Keratinocyte (primary cell): ENCODE data around the gene PANK1.

Experiments
- CTCF ChIP-seq, 3 experiments: IDR thresholded peaks in 1 of 3; conservative IDR thresholded peaks in 1 of 3; optimal IDR thresholded peaks in 1 of 3; 2 replicates in 2 of 3; 3 replicates in 1 of 3; pipeline versions ENCODE3 to v1.5.1; 2011; ENCODE audit warnings: low read length in 3 of 3, mild to moderate bottlenecking in 3 of 3, moderate library complexity in 2 of 3, control low read depth in 1 of 3, inconsistent platforms in 1 of 3; ENCODE audit not compliant: insufficient read depth in 2 of 3; ENCODE audit errors: extremely low read depth in 1 of 3
- EZH2 ChIP-seq: IDR thresholded peaks from one replicate; pipeline ENCODE4 v1.6.1; 2012; ENCODE audit warnings: inconsistent platforms, mild to moderate bottlenecking, low read length, moderate library complexity

GRCh38 chr10:89593043-89593442 is 52.0 kb downstream of the PANK1 start:
- TF ChIP-seq CTCF (optimal IDR thresholded peaks at IDR 0.05 in 1 of 3, IDR thresholded peaks at IDR 0.05 in 1 of 3, conservative IDR thresholded peaks at IDR 0.05 in 1 of 3; ENCODE audit: extremely low read depth in 1 of 3, insufficient read depth in 2 of 3, low read length in 3 of 3) (no peak), EZH2 (no peak)
